Measurements from ENCODE around the gene HBS1L. TPM values are rescaled to one million over a fixed set of nuclear protein-coding genes. Genes with fewer than 3 reads are reported as not detected.

The HBS1L gene
- total RNA-seq (2022; extraction: Qiagen RNA extraction; ENCODE audit: low read depth) = 28.9 to 40.4 TPM (median 32.3 TPM) in 5 replicates

GRCh38 chr6:135054569-135055498 lies at the start of gene HBS1L:
Gene HBS1L (minus strand): TSS chr6:135054822. CDS start chr6:135054691, 131 bp downstream.

DNA sequence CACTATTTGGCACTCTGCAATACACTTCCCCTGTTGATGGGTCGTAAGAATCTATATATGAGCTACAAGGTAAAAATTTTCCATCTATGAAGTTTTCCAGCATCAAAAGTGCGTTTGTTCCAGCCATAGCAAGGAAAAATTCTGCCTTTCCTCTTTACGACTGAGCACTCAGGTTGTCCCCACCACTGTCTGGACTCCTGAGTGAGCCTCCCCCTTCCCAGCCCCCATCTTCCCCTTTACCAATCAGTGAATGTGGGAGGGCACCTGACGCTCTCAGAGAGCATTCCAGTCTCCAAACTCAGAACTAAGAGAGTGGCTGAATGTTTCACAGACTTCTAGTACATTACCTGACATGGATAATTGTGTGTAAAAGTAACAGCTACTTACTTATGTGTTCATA lies 104.7 kb downstream of the HBS1L start, which contains the start of gene ALDH8A1:
TSS of gene ALDH8A1 (minus strand) at position 175 of the 400 bp plus-strand sequence. CDS start at position 127, 48 bp downstream.

Other genes starting within 250 kb of the HBS1L start
- 0.21 to 0.65 TPM (median 0.34 TPM) in 5 replicates for gene ALDH8A1, start 104.7 kb downstream of the HBS1L start, total RNA-seq (2022; extraction: Qiagen RNA extraction; ENCODE audit: low read depth)
- 0.30 to 1.2 TPM (median 0.63 TPM) in 5 replicates for gene MYB, start 126.5 kb upstream of the HBS1L start, total RNA-seq (2022; extraction: Qiagen RNA extraction; ENCODE audit: low read depth)